Measurements from ENCODE around the gene RBMS3. TPM values are rescaled to one million over a fixed set of nuclear protein-coding genes. Genes with fewer than 3 reads are reported as not detected.

Gene RBMS3
- total RNA-seq, 4 donors from 2014 or later = 51.5 to 76.0 (median 66.6) TPM

DNA sequence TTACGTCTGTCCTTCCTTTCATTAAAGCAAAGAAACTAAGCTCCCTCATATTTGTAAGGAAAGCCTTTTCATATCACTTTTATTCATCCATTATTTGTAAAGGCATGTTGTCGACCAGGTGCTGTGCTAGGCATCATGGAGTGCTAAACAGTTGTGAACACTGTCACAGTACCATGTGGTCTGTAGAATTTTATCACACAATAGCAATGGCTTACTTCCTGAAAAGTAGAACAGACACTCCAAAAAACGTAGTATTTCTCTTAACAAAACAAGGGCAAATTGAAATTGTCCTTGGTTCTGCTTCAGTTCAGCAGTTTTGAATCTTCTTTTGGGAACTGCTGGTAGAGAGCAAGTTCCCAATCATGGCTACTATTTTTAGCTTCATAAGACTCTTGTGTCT is 63.3 kb downstream of the RBMS3 start:
- Histone ChIP-seq H3K4me3 (no peak overlapping the region), H3K27ac (no peak overlapping the region), H3K9me3 (no peaks in the 10 kb centered on the region), H3K27me3 (no peaks in the 10 kb centered on the region), H3K36me3 (no peaks in the 10 kb centered on the region), H3K4me1 (peaks cover 0 to 16% (median 4%) of the 10 kb centered on the region in 3 donors)
- ATAC-seq = no peak
- no peak for TF ChIP-seq POLR2AphosphoS5 (IDR thresholded peaks at IDR 0.05)
- TF ChIP-seq POLR2A (IDR thresholded peaks at IDR 0.05) = no peak
- no peak for TF ChIP-seq EP300 (IDR thresholded peaks at IDR 0.05)
- TF ChIP-seq CTCF (IDR thresholded peaks at IDR 0.05) = no peak
- WGBS, 2 donors (ENCODE audit: low coverage in 1 of 2) = 70 to 83% methylated on average over 1 to 3 of the region's 3 CpGs

- Histone ChIP-seq H3K4me1 (peaks cover 0 to 8% (median 0%) of the 10 kb centered on the region in 3 donors), H3K27me3 (no peaks in the 10 kb centered on the region), H3K9me3 (no peaks in the 10 kb centered on the region), H3K36me3 (no peaks in the 10 kb centered on the region), H3K27ac (no peak overlapping the region), H3K4me3 (no peak overlapping the region)
- WGBS, 2 donors (ENCODE audit: low coverage in 1 of 2) = 100% methylated on average over 1 of the region's 1 CpG; no CpG with 5 or more reads in 1 of the 2 donors
- TF ChIP-seq CTCF (IDR thresholded peaks at IDR 0.05) (no peak), POLR2AphosphoS5 (IDR thresholded peaks at IDR 0.05) (no peak), POLR2A (IDR thresholded peaks at IDR 0.05) (no peak), EP300 (IDR thresholded peaks at IDR 0.05) (no peak)
- no peak for ATAC-seq
These were observed 64.1 kb downstream of the RBMS3 start for GRCh38 chr3:29344935-29345334.

- no peak overlapping the region for H3K27ac ChIP-seq
- 85 to 100% methylated on average over 1 to 3 of the region's 3 CpGs for WGBS, 2 donors (ENCODE audit: low coverage in 1 of 2)
- no peak overlapping the region for H3K4me3 ChIP-seq
- H3K36me3 ChIP-seq = no peaks in the 10 kb centered on the region
- H3K27me3 ChIP-seq = no peaks in the 10 kb centered on the region
- no peak for TF ChIP-seq CTCF (IDR thresholded peaks at IDR 0.05)
- no peak for TF ChIP-seq POLR2AphosphoS5 (IDR thresholded peaks at IDR 0.05)
- TF ChIP-seq POLR2A (IDR thresholded peaks at IDR 0.05) = no peak
- TF ChIP-seq EP300 (IDR thresholded peaks at IDR 0.05) = no peak
- no peak for ATAC-seq
- H3K9me3 ChIP-seq = no peaks in the 10 kb centered on the region
- peaks cover 0 to under 1% (median 0%) of the 10 kb centered on the region in 3 donors for H3K4me1 ChIP-seq
These were observed 64.8 kb downstream of the RBMS3 start for GRCh38 chr3:29345516-29346300.

- ATAC-seq = no peak
- Histone ChIP-seq H3K36me3 (no peaks in the 10 kb centered on the region), H3K27me3 (no peaks in the 10 kb centered on the region), H3K9me3 (no peaks in the 10 kb centered on the region), H3K4me3 (no peak overlapping the region), H3K4me1 (no peaks in the 10 kb centered on the region), H3K27ac (no peak overlapping the region)
- 100% methylated on average over 1 of the region's 1 CpG; no CpG with 5 or more reads in 1 of the 2 donors for WGBS, 2 donors (ENCODE audit: low coverage in 1 of 2)
- TF ChIP-seq POLR2AphosphoS5 (IDR thresholded peaks at IDR 0.05) (no peak), EP300 (IDR thresholded peaks at IDR 0.05) (no peak), CTCF (IDR thresholded peaks at IDR 0.05) (no peak), POLR2A (IDR thresholded peaks at IDR 0.05) (no peak)
These were observed 66.0 kb downstream of the RBMS3 start for GRCh38 chr3:29346828-29347227.

DNA sequence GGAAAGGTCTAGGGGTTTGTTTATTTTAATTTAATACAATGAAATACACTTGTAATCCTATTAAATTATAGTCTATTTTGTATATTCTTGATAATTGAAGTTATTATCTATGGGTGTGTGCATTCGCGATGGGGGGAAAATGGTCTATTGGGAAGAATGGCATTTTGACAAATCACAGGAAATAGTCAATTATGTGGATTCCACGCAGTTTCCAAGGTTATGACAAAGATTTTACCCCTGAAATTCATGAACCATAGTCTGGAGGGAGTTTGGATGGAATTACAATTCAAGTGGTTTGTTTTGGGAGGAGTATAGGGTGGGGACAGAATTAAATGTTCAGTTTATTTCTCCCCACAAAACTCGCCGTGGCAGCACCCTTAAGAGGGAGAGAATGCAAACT is 66.5 kb downstream of the RBMS3 start:
- Histone ChIP-seq H3K9me3 (no peaks in the 10 kb centered on the region), H3K36me3 (no peaks in the 10 kb centered on the region), H3K27ac (no peak overlapping the region), H3K4me3 (no peak overlapping the region), H3K27me3 (no peaks in the 10 kb centered on the region), H3K4me1 (no peaks in the 10 kb centered on the region)
- no peak for TF ChIP-seq POLR2A (IDR thresholded peaks at IDR 0.05)
- TF ChIP-seq CTCF (IDR thresholded peaks at IDR 0.05) = no peak
- no peak for TF ChIP-seq POLR2AphosphoS5 (IDR thresholded peaks at IDR 0.05)
- no peak for TF ChIP-seq EP300 (IDR thresholded peaks at IDR 0.05)
- WGBS, 2 donors (ENCODE audit: low coverage in 1 of 2) = 75 to 79% methylated on average over 5 of the region's 5 CpGs
- ATAC-seq = no peak
